Measurements from ENCODE around the gene MCL1.
"Not testable (repeated sequence)": the region's sequence is repeated elsewhere in the genome, so short reads cannot be mapped to it uniquely, and the experiment has no call there.

Gene MCL1

DNA sequence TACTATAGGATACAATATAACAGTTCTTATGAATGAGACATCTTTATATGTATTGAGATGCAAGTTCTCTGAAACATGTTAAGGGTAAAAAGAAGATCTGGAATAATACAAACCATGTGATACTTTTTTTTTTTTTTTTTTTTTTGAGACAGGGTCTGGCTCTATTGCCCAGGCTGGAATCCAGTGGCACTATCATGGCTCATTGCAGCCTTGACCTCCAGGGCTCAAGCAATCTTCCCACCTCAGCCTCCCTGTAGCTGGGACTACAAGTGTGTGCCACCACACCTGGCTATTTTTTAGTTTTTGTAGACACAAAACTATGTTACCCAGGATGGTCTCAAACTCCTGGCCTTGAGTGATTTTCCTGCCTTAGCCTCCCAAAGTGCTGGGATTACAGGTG is 22.1 kb upstream of the MCL1 start:
- H4K20me1 ChIP-seq (ENCODE audit: insufficient read depth) = no peaks in the 10 kb centered on the region
- H3K27ac ChIP-seq = no peak overlapping the region
- no peak overlapping the region for H3K4me2 ChIP-seq
- H3K36me3 ChIP-seq (ENCODE audit: insufficient read depth) = no peaks in the 10 kb centered on the region
- H3K4me3 ChIP-seq (IDR thresholded peaks at IDR 0.05; ENCODE audit: insufficient read depth, low read depth, low read length) = no peak overlapping the region
- peaks cover 16% of the 10 kb centered on the region for H3K4me1 ChIP-seq (ENCODE audit: low read depth, poor library complexity, severe bottlenecking)
- H2AFZ ChIP-seq (ENCODE audit: low read depth) = no peak overlapping the region
- no peak overlapping the region for H3K9ac ChIP-seq
- H3K79me2 ChIP-seq (ENCODE audit: insufficient read depth, low read depth) = no peaks in the 10 kb centered on the region
- TF ChIP-seq, protein P1, sequence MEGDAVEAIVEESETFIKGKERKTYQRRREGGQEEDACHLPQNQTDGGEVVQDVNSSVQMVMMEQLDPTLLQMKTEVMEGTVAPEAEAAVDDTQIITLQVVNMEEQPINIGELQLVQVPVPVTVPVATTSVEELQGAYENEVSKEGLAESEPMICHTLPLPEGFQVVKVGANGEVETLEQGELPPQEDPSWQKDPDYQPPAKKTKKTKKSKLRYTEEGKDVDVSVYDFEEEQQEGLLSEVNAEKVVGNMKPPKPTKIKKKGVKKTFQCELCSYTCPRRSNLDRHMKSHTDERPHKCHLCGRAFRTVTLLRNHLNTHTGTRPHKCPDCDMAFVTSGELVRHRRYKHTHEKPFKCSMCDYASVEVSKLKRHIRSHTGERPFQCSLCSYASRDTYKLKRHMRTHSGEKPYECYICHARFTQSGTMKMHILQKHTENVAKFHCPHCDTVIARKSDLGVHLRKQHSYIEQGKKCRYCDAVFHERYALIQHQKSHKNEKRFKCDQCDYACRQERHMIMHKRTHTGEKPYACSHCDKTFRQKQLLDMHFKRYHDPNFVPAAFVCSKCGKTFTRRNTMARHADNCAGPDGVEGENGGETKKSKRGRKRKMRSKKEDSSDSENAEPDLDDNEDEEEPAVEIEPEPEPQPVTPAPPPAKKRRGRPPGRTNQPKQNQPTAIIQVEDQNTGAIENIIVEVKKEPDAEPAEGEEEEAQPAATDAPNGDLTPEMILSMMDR (conservative IDR thresholded peaks at IDR 0.05; ENCODE audit: low read depth, low read length) = no peak
- no peaks in the 10 kb centered on the region for H3K27me3 ChIP-seq (ENCODE audit: insufficient read depth, low read depth)

DNA sequence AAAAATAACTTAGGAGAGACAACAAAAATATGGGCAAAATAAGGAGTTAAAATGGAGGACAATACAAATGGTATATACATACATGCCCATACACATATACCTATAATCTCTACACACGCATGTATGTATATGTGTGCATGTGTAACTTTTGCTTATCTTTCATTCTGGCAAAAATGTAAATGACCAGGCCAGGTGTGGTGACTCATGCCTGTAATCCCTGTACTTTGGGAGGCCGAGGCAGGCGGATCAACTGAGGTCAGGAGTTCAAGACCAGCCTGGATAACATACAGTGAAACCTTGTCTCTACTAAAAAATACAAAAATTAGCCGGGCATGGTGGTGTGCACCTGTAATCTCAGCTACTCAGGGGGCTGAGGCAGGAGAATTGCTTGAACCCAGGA is 18.9 kb upstream of the MCL1 start:
- H3K36me3 ChIP-seq (ENCODE audit: insufficient read depth); H3K79me2 ChIP-seq (ENCODE audit: insufficient read depth, low read depth); H4K20me1 ChIP-seq (ENCODE audit: insufficient read depth); H3K27me3 ChIP-seq (ENCODE audit: insufficient read depth, low read depth); H3K4me2 ChIP-seq; H2AFZ ChIP-seq (ENCODE audit: low read depth); H3K4me3 ChIP-seq (IDR thresholded peaks at IDR 0.05; ENCODE audit: insufficient read depth, low read depth, low read length); H3K27ac ChIP-seq; H3K9ac ChIP-seq: not testable (repeated sequence)
- H3K4me1 ChIP-seq (ENCODE audit: low read depth, poor library complexity, severe bottlenecking) = peaks cover 24% of the 10 kb centered on the region

DNA sequence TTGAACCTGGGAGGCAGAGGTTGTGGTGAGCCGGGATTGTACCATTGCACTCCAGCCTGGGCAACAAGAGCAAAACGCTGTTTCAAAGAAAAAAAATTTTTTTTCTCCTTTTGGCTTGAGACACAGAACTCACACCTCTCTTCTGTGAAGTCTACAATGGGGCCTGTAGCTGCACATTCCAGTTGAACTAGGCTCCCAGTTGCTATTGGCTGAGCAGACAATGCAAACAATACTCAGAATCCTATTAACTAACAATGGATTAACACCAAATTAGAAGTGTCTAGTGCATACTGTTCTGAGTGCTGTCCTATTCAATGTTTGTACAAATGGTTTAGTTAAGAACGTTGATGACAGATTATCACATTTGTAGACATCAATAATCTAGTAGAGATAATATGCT is 17.6 kb upstream of the MCL1 start:
- H3K4me1 ChIP-seq (ENCODE audit: low read depth, poor library complexity, severe bottlenecking) = peaks cover 24% of the 10 kb centered on the region
- TF ChIP-seq, protein P1 (conservative IDR thresholded peaks at IDR 0.05; ENCODE audit: low read depth, low read length) = no peak

DNA sequence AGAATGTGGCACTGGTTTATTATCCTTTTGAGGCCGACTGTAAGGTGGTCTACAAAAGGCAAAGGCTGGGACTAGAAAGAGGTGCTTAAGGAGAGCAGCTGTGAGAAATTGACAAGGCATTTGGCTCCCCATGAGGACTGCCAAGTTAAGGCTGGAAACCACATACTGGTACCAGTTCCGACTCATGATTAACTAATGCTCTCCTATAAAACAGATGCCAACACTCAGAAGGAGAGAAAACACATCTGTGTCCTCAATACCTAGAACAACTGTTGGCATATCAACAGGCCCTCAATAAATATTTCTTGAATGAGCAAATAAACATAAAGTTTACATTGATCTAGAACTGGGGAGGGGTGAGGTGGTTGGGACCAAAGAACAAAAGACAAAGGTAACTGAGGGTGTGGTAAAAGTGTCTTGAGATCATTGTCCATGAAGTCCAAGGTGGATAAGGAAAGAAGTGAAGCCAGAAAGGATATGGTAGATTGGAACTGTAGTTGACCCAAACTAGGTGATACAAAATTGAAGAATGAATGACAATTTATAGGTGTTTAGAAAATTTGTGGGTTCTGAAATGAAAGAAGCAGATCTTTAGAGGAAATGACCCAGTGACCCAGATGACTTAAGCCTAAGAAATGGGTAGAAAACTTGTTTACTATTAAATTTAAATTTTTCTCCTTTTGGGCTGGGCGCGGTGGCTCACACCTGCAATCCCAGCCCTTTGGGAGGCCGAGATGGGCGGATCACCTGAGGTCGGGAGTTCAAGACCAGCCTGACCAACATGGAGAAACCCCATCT is 16.9 kb upstream of the MCL1 start:
- no peaks in the 10 kb centered on the region for H3K36me3 ChIP-seq (ENCODE audit: insufficient read depth)
- no peak overlapping the region for H3K9ac ChIP-seq
- no peak overlapping the region for H2AFZ ChIP-seq (ENCODE audit: low read depth)
- no peaks in the 10 kb centered on the region for H4K20me1 ChIP-seq (ENCODE audit: insufficient read depth)
- no peaks in the 10 kb centered on the region for H3K27me3 ChIP-seq (ENCODE audit: insufficient read depth, low read depth)
- no peak overlapping the region for H3K4me3 ChIP-seq (IDR thresholded peaks at IDR 0.05; ENCODE audit: insufficient read depth, low read depth, low read length)
- no peaks in the 10 kb centered on the region for H3K79me2 ChIP-seq (ENCODE audit: insufficient read depth, low read depth)
- peaks cover 19% of the 10 kb centered on the region for H3K4me1 ChIP-seq (ENCODE audit: low read depth, poor library complexity, severe bottlenecking)
- H3K27ac ChIP-seq = no peak overlapping the region
- no peak overlapping the region for H3K4me2 ChIP-seq
- TF ChIP-seq, protein P1 (conservative IDR thresholded peaks at IDR 0.05; ENCODE audit: low read depth, low read length) = no peak

More for the DNA sequence above, 17.6 kb upstream of the MCL1 start:
- H3K36me3 ChIP-seq (ENCODE audit: insufficient read depth) = no peaks in the 10 kb centered on the region
- no peak overlapping the region for H3K4me3 ChIP-seq (IDR thresholded peaks at IDR 0.05; ENCODE audit: insufficient read depth, low read depth, low read length)
- H4K20me1 ChIP-seq (ENCODE audit: insufficient read depth) = no peaks in the 10 kb centered on the region
- no peak overlapping the region for H3K27ac ChIP-seq
- H3K4me2 ChIP-seq = no peak overlapping the region
- H3K27me3 ChIP-seq (ENCODE audit: insufficient read depth, low read depth) = no peaks in the 10 kb centered on the region
- no peaks in the 10 kb centered on the region for H3K79me2 ChIP-seq (ENCODE audit: insufficient read depth, low read depth)
- H3K9ac ChIP-seq = no peak overlapping the region
- H2AFZ ChIP-seq (ENCODE audit: low read depth) = no peak overlapping the region

DNA sequence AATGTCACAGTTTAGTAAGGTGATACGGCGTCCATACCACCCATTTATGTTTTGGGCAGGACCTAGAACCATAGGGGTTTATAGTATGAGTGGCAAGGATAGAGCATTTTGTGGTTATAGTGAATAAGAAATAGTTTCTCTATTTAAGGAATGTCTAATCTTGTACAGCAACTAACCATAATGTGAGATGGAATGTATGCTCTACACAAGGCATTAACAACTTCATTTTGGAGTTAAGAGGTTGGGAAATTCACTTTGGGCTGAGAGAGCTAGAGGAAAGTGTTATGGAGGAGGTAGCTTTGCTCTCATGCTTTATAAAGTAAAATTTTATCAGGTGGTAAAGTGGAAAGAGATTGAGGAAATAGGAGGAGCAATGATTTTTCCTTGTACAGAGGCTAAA is 3.0 kb upstream of the MCL1 start:
- Histone ChIP-seq H3K27me3 (ENCODE audit: insufficient read depth, low read depth) (no peaks in the 10 kb centered on the region), H3K36me3 (ENCODE audit: insufficient read depth) (peaks cover 10% of the 10 kb centered on the region; the same call in 1 of the 2 replicates), H3K4me3 (IDR thresholded peaks at IDR 0.05; ENCODE audit: insufficient read depth, low read depth, low read length) (no peak overlapping the region), H3K4me2 (no peak overlapping the region), H2AFZ (ENCODE audit: low read depth) (no peak overlapping the region), H3K9ac (no peak overlapping the region), H3K27ac (no peak overlapping the region), H3K4me1 (ENCODE audit: low read depth, poor library complexity, severe bottlenecking) (peaks cover 16% of the 10 kb centered on the region), H3K79me2 (ENCODE audit: insufficient read depth, low read depth) (peaks cover 26% of the 10 kb centered on the region), H4K20me1 (ENCODE audit: insufficient read depth) (peaks cover 16% of the 10 kb centered on the region)
- TF ChIP-seq, protein P1 (conservative IDR thresholded peaks at IDR 0.05; ENCODE audit: low read depth, low read length) = no peak

DNA sequence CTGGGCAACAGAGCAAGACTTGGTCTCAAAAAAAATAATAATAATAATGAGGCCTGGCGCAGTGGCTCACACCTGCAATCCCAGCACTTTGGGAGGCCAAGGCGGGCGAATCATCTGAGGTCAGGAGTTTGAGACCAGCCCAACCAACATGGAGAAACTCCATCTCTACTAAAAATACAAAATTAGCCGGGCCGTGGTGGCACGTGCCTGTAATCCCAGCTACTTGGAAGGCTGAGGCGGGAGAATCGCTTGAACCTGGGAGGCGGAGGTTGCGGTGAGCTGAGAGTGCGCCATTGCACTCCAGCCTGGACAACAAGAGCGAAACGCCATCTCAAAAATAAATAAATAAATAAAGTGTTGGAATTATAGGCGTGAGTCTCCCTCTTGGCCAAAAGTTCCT is 2.6 kb upstream of the MCL1 start:
- not testable (repeated sequence) for H3K4me3 ChIP-seq (IDR thresholded peaks at IDR 0.05; ENCODE audit: insufficient read depth, low read depth, low read length); H3K9ac ChIP-seq; H3K27me3 ChIP-seq (ENCODE audit: insufficient read depth, low read depth); H2AFZ ChIP-seq (ENCODE audit: low read depth); H3K27ac ChIP-seq; H3K4me2 ChIP-seq
- H3K36me3 ChIP-seq (ENCODE audit: insufficient read depth) = peaks cover 14% of the 10 kb centered on the region
- H3K79me2 ChIP-seq (ENCODE audit: insufficient read depth, low read depth) = peaks cover 30% of the 10 kb centered on the region
- peaks cover 20% of the 10 kb centered on the region for H4K20me1 ChIP-seq (ENCODE audit: insufficient read depth)
- H3K4me1 ChIP-seq (ENCODE audit: low read depth, poor library complexity, severe bottlenecking) = peaks cover 20% of the 10 kb centered on the region

DNA sequence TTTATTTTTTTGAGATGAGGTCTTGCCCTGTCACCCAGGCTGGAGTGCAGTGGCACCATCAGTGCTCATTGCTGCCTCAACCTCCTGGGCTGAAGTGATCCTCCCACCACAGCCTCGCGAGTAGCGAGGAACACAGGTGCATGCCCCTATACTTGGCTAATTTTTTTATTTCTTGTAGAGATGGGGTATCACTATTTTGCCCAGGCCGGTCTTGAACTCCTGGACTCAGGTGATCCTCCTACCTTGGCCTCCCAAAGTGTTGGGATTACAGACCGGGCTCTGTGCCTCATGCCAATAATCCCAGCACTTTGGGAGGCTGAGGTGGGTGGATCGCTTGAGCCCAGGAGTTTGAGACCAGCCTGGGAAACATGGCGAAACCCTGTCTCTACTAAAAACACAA is 2.0 kb upstream of the MCL1 start:
- peaks cover 26% of the 10 kb centered on the region for H4K20me1 ChIP-seq (ENCODE audit: insufficient read depth)
- H3K9ac ChIP-seq; H3K27me3 ChIP-seq (ENCODE audit: insufficient read depth, low read depth); H2AFZ ChIP-seq (ENCODE audit: low read depth); H3K4me2 ChIP-seq; H3K4me3 ChIP-seq (IDR thresholded peaks at IDR 0.05; ENCODE audit: insufficient read depth, low read depth, low read length); H3K27ac ChIP-seq: not testable (repeated sequence)
- H3K36me3 ChIP-seq (ENCODE audit: insufficient read depth) = peaks cover 20% of the 10 kb centered on the region
- H3K79me2 ChIP-seq (ENCODE audit: insufficient read depth, low read depth) = peaks cover 35% of the 10 kb centered on the region
- H3K4me1 ChIP-seq (ENCODE audit: low read depth, poor library complexity, severe bottlenecking) = peaks cover 25% of the 10 kb centered on the region

All from KMS-11 (cell line).